MCF 10A (cell line): Measurements from ENCODE around the gene HLCS. TPM values are rescaled to one million over a fixed set of nuclear protein-coding genes. Genes with fewer than 3 reads are reported as not detected.

Experiments used
- BruUV-seq: library from RNA; stranded (reverse); fragments of 400-500 nt; replicated peaks from 2 replicates; lab custom pipeline; 2021; lab: Mats Ljungman, UMichigan
- CTCF ChIA-PET: fragments of 300-600 bp; sonication (Branson Sonifier 250); formaldehyde crosslinking; extraction: SDS; loops from one replicate; lab custom pipeline; 2021; ENCODE audit warnings: antibody characterized with exemption, inconsistent platforms; lab: Yijun Ruan, JAX
- POLR2A ChIA-PET: fragments of 300-600, 350-650 bp; sonication (Branson Sonifier 250); formaldehyde crosslinking; extraction: SDS; loops from one replicate; lab custom pipeline; 2020; ENCODE audit warnings: antibody characterized with exemption, inconsistent platforms; lab: Yijun Ruan, JAX
- DNase-seq: peaks from one replicate; pipeline ENCODE4 v3.0.0-alpha.2; 2018; ENCODE audit not compliant: unreplicated experiment
- H3K27ac Mint-ChIP-seq: one replicate; pipeline ENCODE4 v1.8.0; 2022; ENCODE audit warnings: mild to moderate bottlenecking, low read depth, mixed read lengths; ENCODE audit not compliant: unreplicated experiment
- H3K27me3 Mint-ChIP-seq: one replicate; pipeline ENCODE4 v1.8.0; 2022; ENCODE audit warnings: mixed read lengths; ENCODE audit not compliant: insufficient read depth, unreplicated experiment
- H3K36me3 Mint-ChIP-seq: one replicate; pipeline ENCODE4 v1.8.0; 2022; ENCODE audit warnings: mild to moderate bottlenecking, moderate library complexity, mixed read lengths; ENCODE audit not compliant: insufficient read depth, unreplicated experiment
- H3K4me1 Mint-ChIP-seq: one replicate; pipeline ENCODE4 v1.8.0; 2022; ENCODE audit warnings: mixed read lengths; ENCODE audit not compliant: insufficient read depth, unreplicated experiment
- H3K4me3 Mint-ChIP-seq: one replicate; pipeline ENCODE4 v1.8.0; 2022; ENCODE audit warnings: mild to moderate bottlenecking, moderate library complexity, mixed read lengths; ENCODE audit not compliant: unreplicated experiment
- H3K9me3 Mint-ChIP-seq: one replicate; pipeline ENCODE4 v1.8.0; 2022; ENCODE audit warnings: mixed read lengths; ENCODE audit not compliant: unreplicated experiment
- CTCF ChIP-seq: fragments of 200-600 bp; IDR thresholded peaks from one replicate; pipeline ENCODE4 v1.8.0; 2022; ENCODE audit warnings: antibody characterized with exemption, mild to moderate bottlenecking; ENCODE audit not compliant: unreplicated experiment
- intact Hi-C: fragments of 100-400 bp; cut with micrococcal nuclease; formaldehyde crosslinking; loops from 2 replicates; pipeline ENCODE4 v1.14.1; 2022
- total RNA-seq: library from RNA; stranded (reverse); gene quantifications from 2 replicates; pipeline ENCODE4 v1.2.3, GENCODE V29; 2022

HLCS gene
- total RNA-seq, 1 experiment from 2014 or later: 46.1 TPM

GRCh38 chr21:36879827-36880226 lies 86.6 kb downstream of the HLCS start:
- H3K4me1 Mint-ChIP-seq: no peaks in the 10 kb centered on the region
- peaks cover 29% of the 10 kb centered on the region for H3K36me3 Mint-ChIP-seq
- intact Hi-C loops: no loop called here
- ChIA-PET POLR2A (interaction anchor here (0.9 kb wide), 1 partner anchor 30 kb away, joined by 3 read pairs; no protein-coding TSS in a partner anchor), CTCF (interaction anchor here (0.5 to 0.7 kb wide), 2 partner anchors 66 to 118 kb away, joined by 4 to 5 read pairs; no protein-coding TSS in a partner anchor)
- H3K27ac Mint-ChIP-seq: no peak overlapping the region
- no peaks in the 10 kb centered on the region for H3K27me3 Mint-ChIP-seq
- DNase-seq: no peak
- H3K4me3 Mint-ChIP-seq: no peak overlapping the region
- peaks cover 14% of the 10 kb centered on the region for H3K9me3 Mint-ChIP-seq
- no peak for TF ChIP-seq CTCF
- BruUV-seq: no TSS peak

GRCh38 chr21:36877741-36878140 lies 88.7 kb downstream of the HLCS start:
- H3K27ac Mint-ChIP-seq: no peak overlapping the region
- no peak for TF ChIP-seq CTCF
- intact Hi-C loops: no loop called here
- ChIA-PET POLR2A (no interaction called here), CTCF (interaction anchor here (1.0 kb wide), 1 partner anchor 24 kb away, joined by 3 read pairs; no protein-coding TSS in a partner anchor)
- no peak overlapping the region for H3K4me3 Mint-ChIP-seq
- no TSS peak for BruUV-seq
- DNase-seq: no peak
- H3K36me3 Mint-ChIP-seq: peaks cover 22% of the 10 kb centered on the region
- H3K27me3 Mint-ChIP-seq: no peaks in the 10 kb centered on the region
- H3K4me1 Mint-ChIP-seq: no peaks in the 10 kb centered on the region
- peaks cover 14% of the 10 kb centered on the region for H3K9me3 Mint-ChIP-seq

DNA sequence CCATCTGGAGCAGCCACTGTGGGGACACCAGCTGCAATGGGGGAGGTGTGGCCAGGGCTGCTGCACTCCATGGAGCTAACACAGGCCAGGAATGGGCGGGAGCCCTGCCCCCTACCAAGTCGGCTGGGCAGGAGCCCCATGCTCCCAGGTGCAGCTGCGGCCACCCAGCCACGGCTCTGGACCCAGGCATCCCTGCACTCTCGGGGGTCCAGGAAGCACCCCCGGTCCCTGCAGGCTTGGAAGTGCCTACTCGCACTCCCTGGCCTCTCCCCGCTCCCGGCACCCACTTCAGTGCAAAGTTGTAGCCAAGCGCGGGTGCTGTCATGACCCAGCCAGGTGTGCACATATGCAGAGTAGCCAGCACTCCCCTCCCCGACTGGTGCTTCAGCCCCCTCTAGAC lies 91.8 kb downstream of the HLCS start:
- CTCF ChIA-PET: no interaction called here
- TF ChIP-seq CTCF: no peak
- no peak for DNase-seq

GRCh38 chr21:36873513-36873912 lies 93.0 kb downstream of the HLCS start:
- no TSS peak for BruUV-seq
- Mint-ChIP-seq H3K27ac (no peak overlapping the region), H3K36me3 (peaks cover 19% of the 10 kb centered on the region), H3K4me1 (no peaks in the 10 kb centered on the region), H3K4me3 (no peak overlapping the region), H3K9me3 (peaks cover 14% of the 10 kb centered on the region), H3K27me3 (no peaks in the 10 kb centered on the region)
- TF ChIP-seq CTCF: no peak
- POLR2A ChIA-PET: no interaction called here
- intact Hi-C loops: no loop called here
- DNase-seq: no peak
- CTCF ChIA-PET: no interaction called here

More for the DNA sequence above, 91.8 kb downstream of the HLCS start:
- POLR2A ChIA-PET: interaction anchor here (0.5 kb wide), 1 partner anchor 315 kb away, joined by 3 read pairs; no protein-coding TSS in a partner anchor
- intact Hi-C loops: no loop called here
- Mint-ChIP-seq H3K27ac (no peak overlapping the region), H3K27me3 (no peaks in the 10 kb centered on the region), H3K4me1 (no peaks in the 10 kb centered on the region), H3K36me3 (peaks cover 19% of the 10 kb centered on the region), H3K4me3 (no peak overlapping the region), H3K9me3 (peaks cover 14% of the 10 kb centered on the region)
- BruUV-seq: no TSS peak
